Stimulated activated CD8-positive, alpha-beta memory T cell treated with anti-CD3 and anti-CD28 coated beads, Interleukin-15, amount 100 ng/mL, for 48 hours (primary cell): ENCODE data around the gene OTUD7B.
"Not testable (repeated sequence)": the region's sequence is repeated elsewhere in the genome, so short reads cannot be mapped to it uniquely, and the experiment has no call there.

Experiments used
- DNase-seq, 2 donors: peaks; one replicate each; pipeline ENCODE4 v3.0.0-alpha.2; 2020; ENCODE audit warnings: low read depth in 2 of 2

The OTUD7B gene

GRCh38 chr1:150003801-150004200 is 6.7 kb downstream of the OTUD7B start:
- no peak for DNase-seq

- no peak for DNase-seq
These were observed 8.3 kb downstream of the OTUD7B start for GRCh38 chr1:150002217-150002616.

- no peak for DNase-seq
These were observed 9.1 kb downstream of the OTUD7B start for GRCh38 chr1:150001415-150001814.

GRCh38 chr1:149997585-149998262 is 12.8 kb downstream of the OTUD7B start:
- DNase-seq: no peak

- DNase-seq: no peak
These were observed 14.6 kb downstream of the OTUD7B start for GRCh38 chr1:149995927-149996326.

- no peak for DNase-seq
These were observed 16.8 kb downstream of the OTUD7B start for GRCh38 chr1:149993764-149994163.

- no peak for DNase-seq
These were observed 17.3 kb downstream of the OTUD7B start for GRCh38 chr1:149993181-149993580.

GRCh38 chr1:149987297-149987595 is 23.3 kb downstream of the OTUD7B start:
- DNase-seq: no peak

- no peak for DNase-seq
These were observed 23.8 kb downstream of the OTUD7B start for GRCh38 chr1:149986486-149987296.

GRCh38 chr1:149979972-149980540 is 30.5 kb downstream of the OTUD7B start:
- no peak for DNase-seq

GRCh38 chr1:149979245-149979971 is 31.1 kb downstream of the OTUD7B start:
- DNase-seq: no peak

- no peak for DNase-seq
These were observed 31.9 kb downstream of the OTUD7B start for GRCh38 chr1:149978547-149979023.

GRCh38 chr1:149977345-149977744 is 33.2 kb downstream of the OTUD7B start:
- DNase-seq: no peak

- no peak for DNase-seq
These were observed 38.0 kb downstream of the OTUD7B start for GRCh38 chr1:149972547-149972946.

GRCh38 chr1:149967646-149968045 is 42.9 kb downstream of the OTUD7B start:
- no peak for DNase-seq

GRCh38 chr1:149967041-149967440 is 43.5 kb downstream of the OTUD7B start:
- no peak for DNase-seq

GRCh38 chr1:149966405-149966804 is 44.1 kb downstream of the OTUD7B start:
- DNase-seq: no peak

GRCh38 chr1:149965440-149965839 is 45.1 kb downstream of the OTUD7B start:
- no peak for DNase-seq

GRCh38 chr1:149963358-149963757 is 47.2 kb downstream of the OTUD7B start:
- no peak for DNase-seq

GRCh38 chr1:149962736-149963135 is 47.8 kb downstream of the OTUD7B start:
- no peak for DNase-seq

GRCh38 chr1:149962039-149962647 is 48.4 kb downstream of the OTUD7B start:
- DNase-seq: peak; percentile 8 to 14

GRCh38 chr1:149957548-149957947 is 53.0 kb downstream of the OTUD7B start:
- DNase-seq: not testable (repeated sequence)
